SK-N-SH treated with all-trans-retinoic acid at 6 μM for 48 hours (cell line): ENCODE results near the gene S100A1.

Experiments
- ATAC-seq: fragments of 200-7000 bp; cut with Tn5 transposase; 3 replicates; pipeline ENCODE4 v1.9.1; 2020; ENCODE audit warnings: mild to moderate bottlenecking, moderate library complexity
- ARNTL ChIP-seq: fragments of 450-650 bp; formaldehyde crosslinking; IDR thresholded peaks from 2 replicates; pipeline ENCODE4 v1.5.0; 2020; ENCODE audit warnings: low read depth, mild to moderate bottlenecking, moderate library complexity, borderline replicate concordance
- BACH2 ChIP-seq: fragments of 250-450 bp; sonication (Bioruptor Pico); IDR thresholded peaks from 2 replicates; pipeline ENCODE4 v1.9.0; 2021; ENCODE audit warnings: mild to moderate bottlenecking, borderline replicate concordance
- CSDC2 ChIP-seq: fragments of 250-450 bp; sonication (Bioruptor Pico); IDR thresholded peaks from 2 replicates; pipeline ENCODE4 v1.5.0; 2020; ENCODE audit warnings: mild to moderate bottlenecking, moderate library complexity
- CSRNP3 ChIP-seq: fragments of 250-450 bp; sonication (Bioruptor Pico); IDR thresholded peaks from 2 replicates; pipeline ENCODE4 v1.5.1; 2021; ENCODE audit warnings: mild to moderate bottlenecking, moderate library complexity
- ESRRG ChIP-seq: fragments of 250-450 bp; sonication (Bioruptor Pico); IDR thresholded peaks from 2 replicates; pipeline ENCODE4 v1.6.1; 2021; ENCODE audit warnings: mild to moderate bottlenecking
- GLIS3 ChIP-seq: fragments of 250-450 bp; sonication (Bioruptor Pico); IDR thresholded peaks from 2 replicates; pipeline ENCODE4 v1.5.0; 2020; ENCODE audit warnings: mild to moderate bottlenecking, moderate library complexity
- ISL1 ChIP-seq: fragments of 250-450 bp; sonication (Bioruptor Pico); IDR thresholded peaks from 2 replicates; pipeline ENCODE4 v2.1.2; 2022; ENCODE audit warnings: mild to moderate bottlenecking, moderate library complexity
- OSR1 ChIP-seq: fragments of 250-450 bp; sonication (Bioruptor Pico); IDR thresholded peaks from 2 replicates; pipeline ENCODE4 v1.8.0; 2022; ENCODE audit warnings: moderate library complexity, mild to moderate bottlenecking, inconsistent platforms
- PATZ1 ChIP-seq: fragments of 250-450 bp; sonication (Bioruptor Pico); IDR thresholded peaks from 2 replicates; pipeline ENCODE4 v1.8.0; 2020; ENCODE audit warnings: mild to moderate bottlenecking, moderate library complexity, borderline replicate concordance
- PPARA ChIP-seq: fragments of 250-450 bp; sonication (Bioruptor Pico); IDR thresholded peaks from 2 replicates; pipeline ENCODE4 v1.5.0; 2020; ENCODE audit warnings: mild to moderate bottlenecking, borderline replicate concordance
- RARB ChIP-seq: fragments of 250-450 bp; sonication (Bioruptor Pico); IDR thresholded peaks from 2 replicates; pipeline ENCODE4 v1.8.0; 2021; ENCODE audit warnings: mild to moderate bottlenecking, moderate library complexity
- SNAI2 ChIP-seq: fragments of 250-450 bp; sonication (Bioruptor Pico); IDR thresholded peaks from 2 replicates; pipeline ENCODE4 v1.5.0; 2020; ENCODE audit warnings: mild to moderate bottlenecking, moderate library complexity
- TCF4 ChIP-seq: fragments of 250-450 bp; sonication (Bioruptor Pico); IDR thresholded peaks from 2 replicates; pipeline ENCODE4 v1.8.0; 2021; ENCODE audit warnings: mild to moderate bottlenecking, moderate library complexity, borderline replicate concordance
- TOX ChIP-seq: fragments of 250-450 bp; sonication (Bioruptor Pico); IDR thresholded peaks from 2 replicates; pipeline ENCODE4 v1.8.0; 2021; ENCODE audit warnings: mild to moderate bottlenecking, moderate library complexity, borderline replicate concordance
- ZFP3 ChIP-seq: fragments of 250-450 bp; sonication (Bioruptor Pico); IDR thresholded peaks from 2 replicates; pipeline ENCODE4 v1.5.0; 2020; ENCODE audit warnings: mild to moderate bottlenecking, moderate library complexity
- ZFP30 ChIP-seq: fragments of 450-650 bp; formaldehyde crosslinking; IDR thresholded peaks from 2 replicates; pipeline ENCODE4 v1.5.0; 2022; ENCODE audit warnings: mild to moderate bottlenecking, moderate library complexity
- ZNF565 ChIP-seq: fragments of 450-650 bp; formaldehyde crosslinking; conservative IDR thresholded peaks from 2 replicates; pipeline ENCODE4 v1.5.0; 2020; ENCODE audit warnings: low read depth, mild to moderate bottlenecking, moderate library complexity
- ZNF70 ChIP-seq: fragments of 450-650 bp; formaldehyde crosslinking; IDR thresholded peaks from 2 replicates; pipeline ENCODE4 v1.5.0; 2020; ENCODE audit warnings: mild to moderate bottlenecking, moderate library complexity
- ZNF8 ChIP-seq: fragments of 450-650 bp; formaldehyde crosslinking; IDR thresholded peaks from 2 replicates; pipeline ENCODE4 v1.5.0; 2020; ENCODE audit warnings: mild to moderate bottlenecking, moderate library complexity
- TF ChIP-seq, protein P1 (sequence below): fragments of 250-450 bp; sonication (Bioruptor Pico); IDR thresholded peaks from 2 replicates; pipeline ENCODE4 v1.5.1; 2020; ENCODE audit warnings: low read depth, mild to moderate bottlenecking, moderate library complexity

S100A1 gene

DNA sequence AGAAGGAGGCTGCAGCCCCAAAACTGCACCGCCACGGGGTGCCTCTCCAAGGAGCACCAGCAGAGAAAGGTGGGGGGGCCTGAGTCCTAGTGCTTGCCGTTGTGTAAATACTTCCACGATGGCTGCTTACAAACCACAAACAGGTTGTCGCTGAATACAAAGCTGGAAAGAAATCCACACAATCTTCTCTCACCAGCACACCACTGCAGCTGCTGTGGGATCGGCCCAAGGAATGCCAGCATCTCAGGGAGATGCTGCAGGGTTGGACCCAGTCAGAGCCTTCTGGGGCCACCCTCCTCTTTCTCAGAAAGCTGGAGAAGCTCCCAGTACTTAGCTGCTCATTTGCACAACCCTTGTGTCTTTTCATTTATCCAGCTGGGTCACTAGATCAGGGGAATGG is 9.1 kb upstream of the S100A1 start:
- TF ChIP-seq OSR1 (no peak), ARNTL (CRISPR knock-in tag) (no peak), ZNF8 (CRISPR knock-in tag) (no peak), GLIS3 (CRISPR knock-in tag) (no peak), CSRNP3 (CRISPR knock-in tag) (no peak), PATZ1 (CRISPR knock-in tag) (no peak), TOX (CRISPR knock-in tag) (no peak), ZNF565 (no peak), CSDC2 (no peak), ESRRG (CRISPR knock-in tag) (no peak), ZFP3 (CRISPR knock-in tag) (no peak), RARB (CRISPR knock-in tag) (no peak), ZNF70 (CRISPR knock-in tag) (no peak), SNAI2 (CRISPR knock-in tag) (no peak), TCF4 (CRISPR knock-in tag) (no peak)
- TF ChIP-seq, protein P1, sequence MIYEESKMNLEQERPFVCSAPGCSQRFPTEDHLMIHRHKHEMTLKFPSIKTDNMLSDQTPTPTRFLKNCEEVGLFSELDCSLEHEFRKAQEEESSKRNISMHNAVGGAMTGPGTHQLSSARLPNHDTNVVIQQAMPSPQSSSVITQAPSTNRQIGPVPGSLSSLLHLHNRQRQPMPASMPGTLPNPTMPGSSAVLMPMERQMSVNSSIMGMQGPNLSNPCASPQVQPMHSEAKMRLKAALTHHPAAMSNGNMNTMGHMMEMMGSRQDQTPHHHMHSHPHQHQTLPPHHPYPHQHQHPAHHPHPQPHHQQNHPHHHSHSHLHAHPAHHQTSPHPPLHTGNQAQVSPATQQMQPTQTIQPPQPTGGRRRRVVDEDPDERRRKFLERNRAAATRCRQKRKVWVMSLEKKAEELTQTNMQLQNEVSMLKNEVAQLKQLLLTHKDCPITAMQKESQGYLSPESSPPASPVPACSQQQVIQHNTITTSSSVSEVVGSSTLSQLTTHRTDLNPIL (CRISPR knock-in tag): no peak
- ATAC-seq: no peak

GRCh38 chr1:153623101-153623500 is 5.1 kb upstream of the S100A1 start:
- no peak for ATAC-seq
- TF ChIP-seq ZNF8 (CRISPR knock-in tag) (no peak), PATZ1 (CRISPR knock-in tag) (no peak), ZNF70 (CRISPR knock-in tag) (no peak), ISL1 (CRISPR knock-in tag) (no peak), CSRNP3 (CRISPR knock-in tag) (no peak), ZNF565 (no peak), ZFP30 (no peak), TOX (CRISPR knock-in tag) (no peak), BACH2 (no peak)

DNA sequence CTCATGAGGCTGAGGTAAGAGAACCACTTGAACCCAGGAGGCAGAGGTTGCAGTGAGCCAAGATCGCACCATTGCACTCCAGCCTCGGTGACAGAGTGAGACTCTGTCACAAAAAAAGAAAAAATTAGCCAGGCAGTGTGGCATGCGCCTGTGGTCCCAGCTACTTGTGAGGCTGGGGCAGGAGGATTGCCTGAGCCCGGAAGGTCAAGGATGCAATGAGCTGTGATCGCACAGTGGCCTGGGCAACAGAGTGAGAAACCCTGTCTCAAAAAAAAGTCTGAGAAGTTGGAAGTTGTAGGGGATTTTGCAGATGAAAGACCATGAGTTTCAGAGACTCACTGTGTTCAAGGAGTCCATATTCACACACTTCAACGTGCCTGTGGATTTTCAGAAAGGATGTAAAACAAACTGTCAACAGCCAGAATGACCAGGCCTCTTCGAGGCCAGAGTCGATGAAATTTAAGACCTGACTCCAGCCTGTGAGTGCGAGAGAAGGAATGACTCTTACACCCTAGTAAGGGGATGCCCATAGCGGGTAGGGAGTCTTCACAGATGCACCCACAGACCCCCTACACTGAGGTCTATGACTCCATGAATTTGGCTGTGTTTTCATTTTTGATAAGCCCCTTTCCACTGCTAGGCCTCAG is 3.1 kb upstream of the S100A1 start:
- TF ChIP-seq TOX (CRISPR knock-in tag) (no peak), PPARA (CRISPR knock-in tag) (no peak), RARB (CRISPR knock-in tag) (no peak), PATZ1 (CRISPR knock-in tag) (no peak), ZNF565 (no peak), BACH2 (no peak), CSDC2 (no peak), CSRNP3 (CRISPR knock-in tag) (no peak)
- no peak for ATAC-seq
